DMS53 treated with DMSO at 0.1 percent for 48 hours (cell line): ENCODE results near the gene OR2B2.
A peak's percentile ranks its signal among the peaks of the same experiment; 100 is the strongest.

Experiments used
- DNase-seq: peaks from one replicate; lab custom pipeline; 2025; ENCODE audit not compliant: unreplicated experiment; lab: John Stamatoyannopoulos, UW

The OR2B2 gene

GRCh38 chr6:27893836-27894807 lies 18.1 kb downstream of the OR2B2 start:
- DNase-seq: peak; percentile 94

DNA sequence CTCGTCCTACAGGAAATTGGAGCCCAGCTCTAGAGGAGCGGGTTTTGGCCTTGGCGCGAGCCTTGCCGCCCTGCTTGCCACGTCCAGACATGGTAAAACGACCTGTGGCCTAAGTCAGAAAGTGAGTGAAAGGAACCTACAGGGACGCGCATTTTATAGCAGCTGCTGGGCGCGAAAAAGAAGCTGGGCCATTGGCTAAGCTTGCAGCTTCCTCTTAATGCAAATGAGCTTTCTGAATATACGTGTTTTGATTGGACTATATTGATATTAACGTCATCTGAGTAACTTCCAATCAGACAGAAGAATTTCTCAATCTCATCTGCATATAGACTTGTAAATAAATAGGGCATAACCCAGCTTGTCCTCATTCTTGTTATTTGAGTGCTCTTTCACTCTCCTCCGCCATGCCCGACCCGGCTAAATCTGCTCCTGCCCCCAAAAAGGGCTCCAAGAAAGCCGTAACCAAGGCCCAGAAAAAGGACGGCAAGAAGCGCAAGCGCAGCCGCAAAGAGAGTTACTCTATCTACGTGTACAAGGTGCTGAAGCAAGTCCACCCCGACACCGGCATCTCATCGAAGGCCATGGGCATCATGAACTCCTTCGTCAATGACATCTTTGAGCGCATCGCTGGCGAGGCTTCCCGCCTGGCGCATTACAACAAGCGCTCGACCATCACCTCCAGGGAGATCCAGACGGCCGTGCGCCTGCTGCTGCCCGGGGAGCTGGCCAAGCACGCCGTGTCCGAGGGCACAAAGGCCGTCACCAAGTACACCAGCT lies 18.9 kb downstream of the OR2B2 start:
- DNase-seq: peak; percentile 98

DNA sequence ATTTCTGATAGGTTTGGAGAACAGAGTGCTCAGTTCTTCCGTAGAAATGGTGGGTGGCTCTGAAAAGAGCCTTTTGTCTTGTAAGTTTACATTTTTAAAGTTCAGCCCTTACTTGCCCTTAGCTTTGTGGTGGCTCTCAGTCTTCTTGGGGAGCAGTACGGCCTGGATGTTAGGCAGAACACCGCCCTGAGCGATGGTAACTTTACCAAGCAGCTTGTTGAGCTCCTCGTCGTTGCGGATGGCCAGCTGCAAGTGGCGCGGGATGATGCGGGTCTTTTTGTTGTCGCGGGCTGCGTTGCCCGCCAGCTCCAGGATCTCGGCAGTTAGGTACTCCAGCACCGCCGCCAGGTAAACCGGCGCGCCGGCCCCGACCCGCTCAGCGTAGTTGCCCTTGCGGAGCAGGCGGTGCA lies 19.5 kb downstream of the OR2B2 start:
- peak; percentile 46 for DNase-seq

- DNase-seq: no peak
Observed at GRCh38 chr6:27891320-27891875, 20.8 kb downstream of the OR2B2 start.

DNA sequence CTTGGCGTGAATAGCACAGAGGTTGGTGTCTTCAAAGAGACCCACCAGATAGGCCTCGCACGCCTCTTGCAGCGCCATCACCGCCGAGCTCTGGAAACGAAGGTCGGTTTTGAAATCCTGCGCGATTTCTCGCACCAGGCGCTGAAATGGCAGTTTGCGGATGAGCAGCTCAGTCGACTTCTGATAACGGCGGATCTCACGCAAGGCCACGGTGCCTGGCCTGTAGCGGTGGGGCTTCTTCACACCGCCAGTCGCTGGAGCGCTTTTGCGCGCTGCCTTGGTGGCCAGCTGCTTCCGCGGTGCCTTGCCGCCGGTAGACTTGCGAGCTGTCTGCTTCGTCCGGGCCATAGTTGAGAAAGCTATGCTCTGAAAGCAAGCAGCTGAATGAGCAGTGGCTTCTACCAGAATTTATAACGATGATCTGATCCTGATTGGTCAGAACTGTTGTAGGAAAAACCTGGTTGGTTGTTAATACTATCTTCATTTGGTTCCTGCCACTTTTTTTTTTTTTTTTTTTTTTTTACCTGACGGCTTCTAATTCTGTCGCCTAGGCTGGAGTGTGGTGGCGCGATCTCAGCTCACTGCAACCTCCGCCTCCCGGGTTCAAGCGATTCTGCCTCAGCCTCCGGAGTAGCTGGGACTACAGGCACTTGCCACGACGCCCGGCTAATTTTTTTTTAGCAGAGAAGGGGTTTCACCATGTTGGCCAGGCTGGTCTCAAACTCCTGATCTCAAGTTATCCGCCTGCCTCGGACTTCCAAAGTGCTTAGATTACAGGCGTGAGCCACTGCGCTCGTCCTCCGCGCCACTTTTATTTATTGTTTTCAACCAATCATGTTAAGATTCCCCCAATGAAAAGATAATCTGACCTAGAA lies 21.5 kb downstream of the OR2B2 start:
- peak; percentile 94 for DNase-seq

- DNase-seq: no peak
Observed at GRCh38 chr6:27889628-27890444, 22.4 kb downstream of the OR2B2 start.

- no peak for DNase-seq
Observed at GRCh38 chr6:27889275-27889627, 22.9 kb downstream of the OR2B2 start.

- DNase-seq: no peak
Observed at GRCh38 chr6:27888566-27888965, 23.6 kb downstream of the OR2B2 start.

- no peak for DNase-seq
Observed at GRCh38 chr6:27886073-27886472, 26.1 kb downstream of the OR2B2 start.

- no peak for DNase-seq
Observed at GRCh38 chr6:27883136-27883535, 29.1 kb downstream of the OR2B2 start.

- DNase-seq: no peak
Observed at GRCh38 chr6:27882624-27883023, 29.6 kb downstream of the OR2B2 start.

DNA sequence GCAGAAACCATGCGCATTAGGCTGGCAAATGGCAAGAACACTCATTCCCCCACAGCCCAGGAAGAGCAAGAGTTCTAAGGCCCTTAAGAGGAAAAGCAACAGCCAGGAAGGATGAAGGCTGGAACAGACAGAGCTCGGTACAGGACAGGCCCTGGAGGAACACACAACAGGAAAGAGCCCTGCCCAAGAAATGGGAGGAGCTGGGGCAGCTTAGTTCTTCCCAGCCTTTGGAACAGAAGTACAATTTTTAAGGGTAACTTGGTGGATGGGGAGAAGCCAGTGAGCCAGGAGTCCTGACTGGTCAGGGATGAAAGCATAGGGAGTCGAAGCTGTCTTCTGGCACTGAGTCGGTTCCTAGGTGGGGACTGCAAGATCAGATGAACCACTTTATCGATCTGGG lies 32.4 kb downstream of the OR2B2 start:
- no peak for DNase-seq

DNA sequence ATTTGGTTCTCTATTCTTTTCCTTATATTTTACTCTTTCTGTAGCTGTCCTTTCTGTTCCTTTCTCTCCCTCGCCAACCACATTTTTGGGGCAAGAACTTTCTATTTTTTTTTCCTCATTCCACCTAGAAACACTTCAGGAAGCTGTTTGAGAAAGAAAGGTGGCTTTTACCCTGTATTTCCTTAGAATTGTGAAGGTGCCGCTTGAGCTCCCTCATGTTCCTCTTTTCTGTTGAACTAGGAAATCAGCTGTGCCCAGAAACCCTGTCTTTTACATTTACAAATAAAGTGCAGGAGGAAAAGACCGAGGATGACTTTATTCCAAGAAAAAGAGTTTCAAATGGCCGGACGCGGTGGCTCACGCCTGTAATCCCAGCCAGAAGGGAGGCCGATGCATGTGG lies 38.2 kb downstream of the OR2B2 start:
- DNase-seq: no peak

- DNase-seq: peak; percentile 81
Observed at GRCh38 chr6:27873021-27873940, 38.9 kb downstream of the OR2B2 start.

- peak; percentile 78 for DNase-seq
Observed at GRCh38 chr6:27872642-27873020, 39.6 kb downstream of the OR2B2 start.

GRCh38 chr6:27871924-27872638 lies 40.1 kb downstream of the OR2B2 start:
- peak; percentile 84 for DNase-seq

GRCh38 chr6:27870291-27870870 lies 41.8 kb downstream of the OR2B2 start:
- no peak for DNase-seq

DNA sequence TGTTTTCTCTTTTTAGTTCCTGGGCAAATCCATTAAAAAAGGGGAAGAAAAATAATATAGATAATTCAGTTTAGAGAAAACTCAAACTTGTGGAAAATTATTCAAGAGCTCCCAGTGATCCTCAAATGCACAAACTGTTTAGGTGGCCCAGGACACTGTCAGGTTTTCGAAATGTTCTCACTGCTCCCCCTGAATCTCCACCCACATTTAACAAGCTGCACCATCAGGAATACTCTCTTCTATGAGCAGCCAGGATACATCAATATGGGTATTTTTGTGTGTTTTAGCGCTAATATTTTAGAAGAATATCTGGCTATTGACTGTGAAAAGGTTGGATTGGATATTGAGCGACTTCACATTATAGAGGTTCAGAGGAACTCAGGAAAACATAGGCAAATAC lies 43.9 kb downstream of the OR2B2 start:
- no peak for DNase-seq
